HG03039 (cell line): ENCODE data around the gene UPK3A.

Source experiments
- ATAC-seq: cut with Tn5 transposase; IDR thresholded peaks from one replicate; pipeline ENCODE4 v1.9.1; 2021; ENCODE audit warnings: mild to moderate bottlenecking, moderate library complexity; ENCODE audit not compliant: unreplicated experiment

Gene UPK3A

GRCh38 chr22:45308391-45308956 lies 23.7 kb downstream of the UPK3A start:
- no peak for ATAC-seq

DNA sequence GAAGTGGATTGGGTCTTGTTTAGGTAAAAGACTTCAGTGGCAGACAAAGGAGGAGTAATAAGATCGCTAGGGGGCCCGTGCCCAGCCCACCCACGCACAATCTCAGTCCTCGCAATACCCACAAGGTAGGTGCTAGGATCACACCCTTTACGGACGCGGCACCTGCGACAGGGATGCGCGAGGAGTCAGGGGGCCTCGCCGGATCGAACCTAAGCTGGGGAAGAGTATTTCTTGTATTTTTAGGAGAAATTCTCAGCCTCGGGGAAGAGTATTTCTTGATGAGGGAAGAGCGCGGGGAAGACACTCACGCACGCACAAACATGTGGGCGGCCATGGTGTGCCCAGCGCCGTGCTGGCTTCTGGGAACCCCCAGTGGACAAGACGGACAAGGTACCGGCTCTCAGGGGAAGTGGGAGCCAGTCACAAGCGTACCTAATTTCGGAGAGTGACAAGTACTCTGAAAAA lies 24.2 kb downstream of the UPK3A start:
- ATAC-seq: no peak

DNA sequence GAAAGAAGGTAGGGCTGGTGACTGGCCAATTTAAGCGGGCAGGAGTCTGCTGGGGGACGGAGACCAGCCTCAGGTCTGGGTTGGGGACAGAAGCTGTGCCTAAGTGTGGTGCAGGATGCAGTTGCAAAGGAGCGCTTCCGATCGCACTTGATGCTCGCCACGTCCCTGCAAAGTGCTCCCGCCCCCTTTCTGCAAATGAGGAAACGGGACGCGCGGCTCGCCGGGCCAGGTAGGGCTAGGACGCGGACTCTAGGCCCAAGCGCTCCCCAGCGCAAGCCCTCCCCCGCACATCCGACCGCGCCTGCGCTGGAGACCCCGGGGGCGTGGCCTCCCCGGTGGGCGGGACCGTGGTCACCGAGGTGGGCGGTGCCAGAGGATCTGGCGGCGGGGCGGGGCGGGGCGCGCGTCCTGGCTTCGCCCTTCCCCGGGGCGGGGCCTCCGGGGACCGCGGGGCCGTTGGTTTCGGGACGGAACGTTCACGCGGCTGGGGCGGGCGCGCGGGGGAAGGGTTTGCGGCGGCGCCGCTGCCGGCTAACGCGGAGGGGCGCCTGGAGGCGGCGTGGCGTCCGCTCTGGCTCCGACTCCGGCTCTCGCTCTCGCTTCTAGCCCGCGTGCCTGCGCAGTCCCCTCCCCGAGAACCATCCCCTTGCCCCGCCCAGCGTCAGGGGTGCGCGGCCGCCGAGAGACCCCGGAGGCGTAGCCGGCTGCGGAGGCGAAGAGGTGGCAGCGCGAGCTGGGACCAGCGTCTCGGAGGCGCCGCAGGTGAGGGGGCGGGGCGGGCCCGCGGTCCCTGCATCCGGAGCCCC lies 24.9 kb downstream of the UPK3A start, which contains the start of gene FAM118A:
TSS of gene FAM118A (plus strand) at position 513 of the 806 bp plus-strand sequence. CDS start 12,446 bp downstream, outside the sequence.
- peak; percentile 71 for ATAC-seq

GRCh38 chr22:45310331-45310976 lies 25.7 kb downstream of the UPK3A start:
- no peak for ATAC-seq

DNA sequence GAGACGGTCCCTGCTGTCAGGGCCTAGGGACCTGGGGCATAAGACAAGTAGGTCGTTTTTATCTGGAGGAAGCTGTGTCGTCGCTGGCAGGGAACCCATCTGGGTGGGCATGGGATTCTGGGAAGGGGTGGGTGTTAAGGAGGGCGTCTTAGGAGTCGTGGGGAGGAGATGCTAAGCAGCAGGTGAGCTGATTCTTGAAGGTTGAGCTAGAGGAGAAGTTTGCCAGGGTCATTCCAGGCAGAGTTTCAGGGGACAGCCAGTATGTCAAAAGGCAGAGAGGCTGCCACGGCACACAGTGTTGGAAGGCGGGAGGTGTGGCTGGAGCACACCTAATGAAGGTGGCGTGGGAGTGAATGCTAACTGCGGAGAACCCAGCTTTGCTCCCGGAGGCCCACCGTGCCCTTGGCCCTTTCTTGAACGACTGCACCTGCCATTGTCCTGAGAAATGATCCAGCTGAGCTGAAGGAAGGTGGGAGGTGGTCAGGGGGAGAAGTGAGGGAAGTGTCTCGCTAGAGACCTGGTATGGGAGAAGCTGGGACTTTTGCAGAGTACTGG lies 26.3 kb downstream of the UPK3A start:
- no peak for ATAC-seq

- no peak for ATAC-seq
Measured at GRCh38 chr22:45312415-45312814, 27.7 kb downstream of the UPK3A start.

DNA sequence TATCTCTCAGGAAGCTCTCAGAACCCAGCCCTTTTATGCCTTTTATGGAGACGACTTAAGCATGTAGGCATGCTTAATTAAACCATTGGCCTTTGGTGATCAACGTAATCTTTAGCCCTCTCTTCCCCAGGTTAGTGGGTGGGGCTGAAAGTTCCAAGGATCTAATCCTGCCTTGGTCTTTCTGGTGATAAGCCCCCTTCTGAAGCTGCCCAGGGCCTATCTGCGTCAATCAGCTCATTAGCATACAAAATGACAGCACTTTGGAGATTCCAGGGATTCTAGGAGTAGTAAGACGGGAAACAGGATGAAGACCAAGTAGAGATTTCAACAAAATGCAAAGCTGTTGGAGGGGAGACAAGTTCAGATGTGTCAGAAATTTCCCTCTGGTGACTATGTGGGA lies 28.1 kb downstream of the UPK3A start:
- ATAC-seq: no peak

- ATAC-seq: no peak
Measured at GRCh38 chr22:45314054-45314721, 29.4 kb downstream of the UPK3A start.

- ATAC-seq: no peak
Measured at GRCh38 chr22:45314786-45315185, 30.0 kb downstream of the UPK3A start.

- no peak for ATAC-seq
Measured at GRCh38 chr22:45316796-45317526, 32.2 kb downstream of the UPK3A start.

GRCh38 chr22:45317551-45318167 lies 32.9 kb downstream of the UPK3A start:
- no peak for ATAC-seq

DNA sequence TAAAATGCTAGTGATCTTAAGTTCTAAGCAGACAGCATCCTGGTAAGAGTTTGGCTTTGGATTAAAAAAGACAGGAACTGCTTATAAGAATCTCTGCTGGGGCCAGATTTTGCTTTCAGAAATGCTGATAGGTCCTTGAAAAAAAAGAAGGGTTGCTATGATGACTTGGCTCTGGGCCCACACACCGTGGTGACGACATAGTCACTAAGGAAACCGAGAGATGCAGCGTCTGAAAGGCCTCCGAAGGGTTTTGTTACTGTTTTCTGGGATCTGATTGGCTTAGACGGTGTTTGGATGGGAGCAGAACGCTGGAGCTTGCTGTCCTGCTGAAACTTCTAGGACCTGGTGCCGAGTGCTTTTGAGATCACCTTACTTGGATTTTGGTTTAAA lies 33.4 kb downstream of the UPK3A start:
- no peak for ATAC-seq

- ATAC-seq: no peak
Measured at GRCh38 chr22:45318558-45319323, 34.0 kb downstream of the UPK3A start.

DNA sequence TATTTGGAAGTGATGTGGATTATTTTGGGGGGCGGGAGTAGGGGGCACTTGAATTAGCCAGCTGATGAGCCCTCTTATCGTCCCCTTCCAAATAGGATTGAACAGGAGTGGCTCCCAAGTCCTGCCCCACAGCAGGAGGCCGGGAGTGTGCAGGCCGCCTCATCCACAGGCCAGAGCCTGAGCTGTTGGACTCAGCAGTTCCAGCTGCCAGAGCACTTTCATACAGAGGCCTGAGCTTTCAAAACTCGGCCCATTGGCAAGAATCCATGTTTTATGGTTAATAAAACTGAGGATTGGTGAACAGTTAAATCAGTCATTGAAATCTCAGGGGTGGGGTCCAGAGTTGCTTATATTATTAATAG lies 34.6 kb downstream of the UPK3A start:
- ATAC-seq: no peak

DNA sequence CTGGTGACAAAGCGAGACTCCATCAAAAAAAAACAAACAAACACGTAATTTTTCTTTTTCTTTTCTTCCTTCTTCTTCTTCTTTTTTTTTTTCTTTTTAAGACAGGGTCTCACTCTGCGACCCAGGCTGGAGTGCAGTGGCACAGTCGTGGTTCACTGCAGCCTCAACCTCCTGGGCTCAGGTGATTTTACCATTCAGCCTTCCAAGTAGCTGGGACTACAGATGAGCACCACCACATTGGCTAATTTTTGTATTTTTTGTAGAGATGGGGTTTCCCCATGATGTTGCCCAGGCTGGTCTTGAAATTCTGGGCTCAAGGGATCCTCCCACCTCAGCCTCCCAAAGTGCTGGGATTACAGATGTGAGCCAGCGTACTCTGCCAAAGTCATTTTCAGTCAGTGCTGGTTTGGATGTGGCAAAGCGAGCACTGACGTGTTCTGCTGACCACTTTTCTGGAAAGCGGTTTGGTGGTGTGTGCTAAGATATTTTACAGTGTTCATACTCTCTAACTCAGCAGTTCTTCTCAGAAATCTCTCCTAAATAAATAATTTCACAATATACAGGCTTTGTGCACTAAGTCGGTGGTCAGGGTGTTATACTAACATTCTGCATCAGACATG lies 35.7 kb downstream of the UPK3A start:
- no peak for ATAC-seq

- no peak for ATAC-seq
Measured at GRCh38 chr22:45321827-45322226, 37.1 kb downstream of the UPK3A start.

DNA sequence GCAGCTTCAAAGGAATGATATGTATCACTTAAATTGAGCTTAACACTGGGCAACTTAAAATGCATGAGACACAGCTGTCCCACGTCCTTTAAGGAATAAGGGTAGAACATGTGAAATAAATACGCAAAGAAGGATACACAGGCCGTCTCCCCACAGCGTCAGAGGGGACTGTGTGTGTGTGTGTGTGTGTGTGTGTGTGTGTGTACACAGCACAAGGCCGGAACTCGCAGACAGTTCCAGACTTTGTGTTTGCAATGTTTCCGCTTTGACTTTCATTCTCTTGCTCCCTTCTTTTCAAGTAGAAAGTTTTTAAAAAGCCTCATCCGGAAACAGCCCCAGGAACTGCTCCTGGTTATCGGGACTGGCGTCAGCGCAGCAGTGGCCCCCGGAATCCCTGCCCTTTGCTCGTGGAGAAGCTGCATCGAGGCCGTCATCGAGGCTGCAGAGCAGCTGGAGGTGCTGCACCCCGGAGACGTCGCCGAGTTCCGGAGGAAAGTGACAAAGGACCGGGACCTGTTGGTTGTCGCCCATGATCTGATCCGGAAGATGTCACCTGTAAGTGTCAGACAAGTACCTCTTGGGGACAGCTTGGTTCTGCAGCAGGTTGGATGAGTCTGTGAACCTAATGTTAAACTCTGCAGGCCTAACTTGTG lies 38.2 kb downstream of the UPK3A start:
- ATAC-seq: no peak

- ATAC-seq: no peak
Measured at GRCh38 chr22:45323695-45324094, 38.9 kb downstream of the UPK3A start.
